Superior temporal gyrus (tissue), 1 donor: Measurements from ENCODE around the gene RBM34.

Source experiments
- DNase-seq: peaks from one replicate; pipeline ENCODE4 v3.0.0-alpha.2; 2016; ENCODE audit errors: extremely low spot score

The RBM34 gene

GRCh38 chr1:235152235-235152634 lies 8.8 kb downstream of the RBM34 start:
- no peak for DNase-seq

- no peak for DNase-seq
These were observed 10.0 kb downstream of the RBM34 start for GRCh38 chr1:235151033-235151432.

GRCh38 chr1:235149824-235150223 lies 11.2 kb downstream of the RBM34 start:
- no peak for DNase-seq

DNA sequence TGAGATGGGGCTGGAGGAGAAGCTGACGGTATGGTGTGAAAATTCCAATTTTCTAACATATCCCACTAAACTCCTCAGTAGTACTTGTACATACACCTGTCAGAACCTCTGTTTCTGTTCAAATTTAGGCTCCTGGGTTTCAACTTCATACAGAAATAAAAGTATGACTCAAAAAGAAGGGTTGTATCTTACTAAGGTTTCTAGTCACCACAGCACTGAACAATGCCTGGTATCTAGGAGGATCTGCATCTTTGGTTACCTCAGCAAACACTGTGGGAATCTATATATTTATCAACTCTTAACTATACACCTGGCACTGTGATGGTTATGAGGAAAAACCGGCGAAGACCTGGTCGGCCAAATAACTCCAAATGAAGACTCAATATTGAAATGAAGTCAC lies 13.8 kb downstream of the RBM34 start:
- DNase-seq = no peak

DNA sequence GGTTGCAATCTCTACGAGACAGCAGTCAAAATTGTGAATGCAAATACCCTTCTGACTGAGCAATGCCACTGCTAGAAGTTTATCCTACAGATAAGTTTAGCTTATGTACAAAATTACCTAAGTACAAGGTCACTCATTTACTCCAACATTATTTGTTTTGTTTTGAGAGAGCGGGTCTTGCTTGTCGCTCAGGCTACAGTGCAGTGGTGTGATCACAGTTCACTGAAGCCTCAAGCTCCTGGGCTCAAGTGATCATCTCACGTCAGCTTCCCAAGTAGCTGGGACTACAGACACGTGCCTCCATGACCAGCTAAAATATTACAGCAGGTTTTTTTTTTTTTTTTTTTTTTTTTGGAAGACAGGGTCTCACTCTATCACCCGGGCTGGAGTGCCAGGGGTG lies 15.4 kb downstream of the RBM34 start:
- DNase-seq = no peak

DNA sequence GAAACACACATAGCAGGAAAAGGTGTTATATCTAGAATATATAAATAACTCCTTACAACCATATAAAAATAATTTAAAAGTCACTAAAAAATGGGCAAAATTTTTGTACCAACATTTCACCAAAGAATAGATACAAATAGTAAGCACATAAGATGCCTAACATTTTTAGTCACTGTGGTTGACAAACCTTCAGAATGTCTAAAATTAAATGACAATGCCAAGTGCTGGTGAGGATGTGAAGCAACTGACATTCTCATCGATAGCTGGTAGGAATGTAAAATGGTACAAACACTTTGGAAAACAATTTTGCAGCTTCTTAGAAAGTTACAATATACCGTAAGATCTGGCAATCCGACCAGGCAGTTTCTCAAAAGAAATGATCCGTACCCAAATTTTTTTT lies 18.1 kb downstream of the RBM34 start:
- DNase-seq = no peak

- no peak for DNase-seq
These were observed 21.7 kb downstream of the RBM34 start for GRCh38 chr1:235139315-235139714.

DNA sequence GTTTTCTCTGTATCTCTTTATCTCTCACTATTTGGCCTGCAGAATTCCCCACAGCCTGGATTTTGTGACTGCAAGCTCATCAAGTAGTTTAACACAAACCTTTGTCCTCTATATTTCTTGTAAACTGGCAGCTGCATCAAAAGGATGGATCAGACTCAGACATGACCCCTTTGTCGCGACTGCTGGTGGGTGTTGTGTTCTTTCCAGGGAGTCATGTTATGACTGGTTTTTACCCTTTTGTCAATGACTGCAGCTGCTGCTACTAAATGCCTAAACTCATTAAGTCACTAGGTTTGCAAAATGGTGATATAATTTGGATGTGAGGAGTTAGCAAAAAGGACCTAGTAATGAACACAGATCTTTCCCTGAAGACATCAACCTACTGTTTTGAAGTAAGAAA lies 22.2 kb downstream of the RBM34 start:
- DNase-seq = no peak

GRCh38 chr1:235136111-235136510 lies 24.9 kb downstream of the RBM34 start:
- no peak for DNase-seq

- no peak for DNase-seq
These were observed 26.9 kb downstream of the RBM34 start for GRCh38 chr1:235134171-235134570.

- DNase-seq = no peak
These were observed 28.0 kb downstream of the RBM34 start for GRCh38 chr1:235133086-235133485.

DNA sequence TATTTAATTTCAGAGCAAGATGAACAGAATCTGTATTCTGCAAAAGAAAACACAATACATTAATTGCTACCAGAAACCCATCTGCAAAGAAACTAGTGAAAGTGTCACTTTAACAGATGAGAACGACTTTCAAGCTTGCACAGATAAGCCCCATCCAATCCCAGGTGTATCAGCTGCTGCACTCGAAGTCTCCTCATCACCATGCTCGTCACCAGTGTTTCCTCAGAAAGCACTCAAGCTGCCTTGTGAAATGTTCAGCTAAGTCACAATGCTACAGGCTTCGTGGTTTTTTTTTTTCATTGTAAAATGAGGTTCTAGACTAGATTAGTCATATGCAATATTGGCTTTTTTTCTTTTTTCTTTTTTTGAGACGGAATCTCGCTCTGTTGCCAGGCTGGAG lies 29.1 kb downstream of the RBM34 start:
- DNase-seq = no peak

- no peak for DNase-seq
These were observed 30.2 kb downstream of the RBM34 start for GRCh38 chr1:235130766-235131270.

DNA sequence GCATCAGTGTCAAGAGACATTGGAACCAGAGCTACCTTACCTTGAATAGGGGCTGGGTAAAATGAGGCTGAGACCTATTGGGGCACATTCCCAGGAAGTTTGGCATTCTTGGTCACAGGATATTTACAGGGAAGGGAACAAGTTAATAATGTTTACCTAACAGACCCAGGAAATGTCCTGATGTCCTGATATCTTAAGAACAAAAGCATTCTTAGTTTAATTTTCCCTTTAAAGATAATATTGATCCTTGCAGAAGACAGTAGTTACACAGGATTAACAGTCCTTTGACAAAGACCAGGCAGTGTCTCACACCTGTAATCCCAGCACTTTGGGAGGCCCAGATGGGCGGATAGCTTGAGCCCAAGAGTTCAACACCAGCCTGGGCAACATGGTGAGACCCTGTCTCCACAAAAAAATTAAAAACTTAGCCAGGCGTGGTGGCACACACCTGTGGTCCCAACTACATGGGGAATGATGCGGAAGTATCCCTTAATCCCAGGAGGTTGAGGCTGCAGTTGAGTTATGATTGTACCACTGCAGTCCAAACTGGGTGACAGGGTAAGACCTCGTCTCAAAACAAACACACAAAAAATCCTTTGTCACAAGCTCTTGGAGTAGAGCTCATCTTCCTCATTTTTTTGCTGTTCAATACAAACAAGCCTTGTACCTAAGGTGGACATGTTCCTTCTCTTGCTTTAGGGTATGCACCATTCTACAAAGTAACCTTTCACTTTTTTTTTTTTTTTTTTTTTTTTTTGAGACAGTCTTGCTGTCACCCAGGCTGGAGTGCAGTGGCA lies 31.1 kb downstream of the RBM34 start:
- no peak for DNase-seq

DNA sequence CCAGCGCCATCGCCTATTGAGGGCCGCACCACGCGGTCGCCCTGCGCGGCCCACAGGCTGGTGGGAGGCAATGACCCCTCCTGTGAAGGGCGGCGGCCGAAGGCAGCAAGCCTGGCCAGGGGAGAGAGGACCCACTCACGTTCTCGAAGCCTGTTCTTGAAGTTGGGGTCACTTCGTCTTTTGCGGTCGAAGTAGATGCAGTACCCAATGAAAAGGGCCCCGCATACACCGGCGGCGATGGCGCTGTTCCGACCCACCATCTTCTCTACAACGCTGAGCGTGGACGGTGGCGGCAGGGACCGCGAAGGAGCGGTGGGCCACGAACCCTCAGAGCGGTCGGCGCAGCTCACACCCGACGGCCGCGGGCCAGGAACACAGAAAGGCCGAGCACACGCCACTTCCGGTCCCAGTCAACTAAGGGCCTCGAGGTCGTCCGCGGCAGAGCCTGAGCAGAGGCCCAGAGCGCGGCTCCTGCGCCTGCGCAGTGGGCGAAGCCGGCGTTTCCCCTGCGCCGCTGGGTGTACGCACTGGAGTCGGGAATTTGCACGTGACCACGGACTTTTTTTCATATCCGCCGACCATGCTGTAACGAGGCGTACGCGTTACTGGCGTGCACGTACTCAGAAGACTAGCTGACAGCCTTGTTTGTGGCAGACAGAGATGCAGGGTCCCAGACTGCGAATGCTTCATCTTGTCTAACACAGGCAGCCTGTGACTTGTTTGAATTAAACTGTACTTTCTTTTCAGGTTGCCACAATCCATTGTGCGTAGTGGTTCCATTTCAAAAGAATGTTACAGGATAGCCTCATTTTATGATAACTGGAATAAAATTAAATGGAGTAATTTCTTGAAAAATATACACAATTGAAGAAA lies 32.4 kb downstream of the RBM34 start, which contains the start of gene TOMM20:
Gene TOMM20, minus strand, starts transcription at position 382 of the 873 bp plus-strand sequence. Its CDS starts 122 bp downstream, at position 260.
- DNase-seq = peak; percentile 98

GRCh38 chr1:235127732-235128455 lies 33.2 kb downstream of the RBM34 start:
- peak; percentile 23 for DNase-seq

DNA sequence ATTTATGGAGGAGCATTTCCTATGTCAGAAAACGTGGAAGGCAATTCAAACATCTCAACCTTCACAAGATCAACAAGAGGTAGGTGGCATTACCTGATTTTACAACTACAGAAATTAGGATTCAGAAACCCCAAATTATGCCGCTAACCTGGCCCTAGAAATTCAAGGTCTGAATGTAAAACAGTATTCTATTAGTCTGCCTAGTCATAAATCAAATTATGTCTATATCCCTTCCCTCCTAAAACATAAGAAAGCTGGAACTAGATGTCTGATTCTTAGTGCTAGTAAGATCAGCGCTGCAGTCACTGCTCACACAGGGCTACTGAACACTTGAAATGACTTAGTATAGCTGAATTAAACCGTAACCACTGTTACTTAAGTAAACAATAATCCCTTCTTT lies 33.8 kb downstream of the RBM34 start:
- no peak for DNase-seq

DNA sequence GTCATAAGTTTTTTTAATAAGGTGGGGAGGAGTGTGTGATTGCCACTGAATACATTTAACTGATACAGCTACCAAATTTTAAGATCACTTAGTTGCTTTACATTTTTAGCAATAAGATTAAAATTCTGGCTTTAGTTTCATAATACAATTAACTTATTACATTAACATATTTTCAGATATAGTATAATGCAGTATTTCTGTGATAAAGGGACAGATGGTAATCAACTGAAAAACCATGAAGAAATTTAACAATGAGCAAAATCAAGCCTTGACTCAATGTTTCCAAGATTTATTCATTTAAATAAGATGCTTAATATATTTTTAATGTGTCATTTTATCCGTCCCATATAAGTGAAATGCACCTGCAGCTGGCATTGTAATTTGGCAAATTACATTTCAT lies 36.4 kb downstream of the RBM34 start:
- DNase-seq = no peak

GRCh38 chr1:235124111-235124510 lies 36.9 kb downstream of the RBM34 start:
- DNase-seq = no peak

GRCh38 chr1:235122348-235122747 lies 38.7 kb downstream of the RBM34 start:
- no peak for DNase-seq

GRCh38 chr1:235113183-235113917 lies 47.7 kb downstream of the RBM34 start:
- no peak for DNase-seq
